ENCODE results near the gene CHMP1B.

CHMP1B gene

GRCh38 chr18:11872479-11873136, 21.4 kb downstream of the CHMP1B start:
- no peaks in the 10 kb centered on the region for H3K79me2 ChIP-seq (ENCODE audit: low read length)
- H4K20me1 ChIP-seq (ENCODE audit: insufficient read depth, low read length), result no peaks in the 10 kb centered on the region
- H3K27me3 ChIP-seq (ENCODE audit: low read depth, low read length), result no peaks in the 10 kb centered on the region
- no peaks in the 10 kb centered on the region for H3K9me3 ChIP-seq (ENCODE audit: insufficient read depth, low read length)
- no peak overlapping the region for H3K9ac ChIP-seq (ENCODE audit: low read length)
- H3K27ac ChIP-seq (ENCODE audit: low read length), result no peak overlapping the region
- H2AFZ ChIP-seq (ENCODE audit: low read depth, low read length), result no peak overlapping the region
- H3K4me3 ChIP-seq (ENCODE audit: low read length), result peak overlapping the region; percentile 35
- no peaks in the 10 kb centered on the region for H3K36me3 ChIP-seq (replicated peaks; ENCODE audit: low read depth, low read length)
- no peak for TF ChIP-seq EZH2phosphoT487 (IDR thresholded peaks at IDR 0.05; ENCODE audit: low read depth)
- peak; percentile 76 for TF ChIP-seq CTCF (IDR thresholded peaks at IDR 0.05; ENCODE audit: low read depth, low read length)
- peaks cover 28% of the 10 kb centered on the region for H3K4me1 ChIP-seq (ENCODE audit: low read length)
- peak overlapping the region; percentile 52 for H3K4me2 ChIP-seq (ENCODE audit: low read length)

GRCh38 chr18:11873670-11874340, 22.6 kb downstream of the CHMP1B start:
- H4K20me1 ChIP-seq (ENCODE audit: insufficient read depth, low read length), result no peaks in the 10 kb centered on the region
- no peak for TF ChIP-seq CTCF (IDR thresholded peaks at IDR 0.05; ENCODE audit: low read depth, low read length)
- no peaks in the 10 kb centered on the region for H3K9me3 ChIP-seq (ENCODE audit: insufficient read depth, low read length)
- H2AFZ ChIP-seq (ENCODE audit: low read depth, low read length), result no peak overlapping the region
- peaks cover 20% of the 10 kb centered on the region for H3K4me1 ChIP-seq (ENCODE audit: low read length)
- no peaks in the 10 kb centered on the region for H3K36me3 ChIP-seq (replicated peaks; ENCODE audit: low read depth, low read length)
- no peak overlapping the region for H3K4me2 ChIP-seq (ENCODE audit: low read length)
- H3K79me2 ChIP-seq (ENCODE audit: low read length), result no peaks in the 10 kb centered on the region
- no peak overlapping the region for H3K27ac ChIP-seq (ENCODE audit: low read length)
- no peak overlapping the region for H3K9ac ChIP-seq (ENCODE audit: low read length)
- H3K27me3 ChIP-seq (ENCODE audit: low read depth, low read length), result no peaks in the 10 kb centered on the region
- no peak overlapping the region for H3K4me3 ChIP-seq (ENCODE audit: low read length)

GRCh38 chr18:11874676-11875075, 23.5 kb downstream of the CHMP1B start:
- Histone ChIP-seq H2AFZ (ENCODE audit: low read depth, low read length) (no peak overlapping the region), H4K20me1 (ENCODE audit: insufficient read depth, low read length) (no peaks in the 10 kb centered on the region), H3K4me3 (ENCODE audit: low read length) (no peak overlapping the region), H3K36me3 (replicated peaks; ENCODE audit: low read depth, low read length) (no peaks in the 10 kb centered on the region), H3K79me2 (ENCODE audit: low read length) (no peaks in the 10 kb centered on the region), H3K4me1 (ENCODE audit: low read length) (peaks cover 20% of the 10 kb centered on the region), H3K27me3 (ENCODE audit: low read depth, low read length) (no peaks in the 10 kb centered on the region), H3K4me2 (ENCODE audit: low read length) (no peak overlapping the region), H3K9me3 (ENCODE audit: insufficient read depth, low read length) (no peaks in the 10 kb centered on the region), H3K9ac (ENCODE audit: low read length) (no peak overlapping the region), H3K27ac (ENCODE audit: low read length) (no peak overlapping the region)
- TF ChIP-seq CTCF (IDR thresholded peaks at IDR 0.05; ENCODE audit: low read depth, low read length), result no peak
- TF ChIP-seq EZH2phosphoT487 (IDR thresholded peaks at IDR 0.05; ENCODE audit: low read depth), result no peak

- no peaks in the 10 kb centered on the region for H3K79me2 ChIP-seq (ENCODE audit: low read length)
- H3K4me2 ChIP-seq (ENCODE audit: low read length), result no peak overlapping the region
- H3K4me1 ChIP-seq (ENCODE audit: low read length), result peaks cover 8% of the 10 kb centered on the region
- no peak overlapping the region for H3K4me3 ChIP-seq (ENCODE audit: low read length)
- no peak overlapping the region for H2AFZ ChIP-seq (ENCODE audit: low read depth, low read length)
- no peak overlapping the region for H3K9ac ChIP-seq (ENCODE audit: low read length)
- H3K27me3 ChIP-seq (ENCODE audit: low read depth, low read length), result no peaks in the 10 kb centered on the region
- no peaks in the 10 kb centered on the region for H4K20me1 ChIP-seq (ENCODE audit: insufficient read depth, low read length)
- H3K27ac ChIP-seq (ENCODE audit: low read length), result no peak overlapping the region
- H3K36me3 ChIP-seq (replicated peaks; ENCODE audit: low read depth, low read length), result peaks cover 11% of the 10 kb centered on the region
- H3K9me3 ChIP-seq (ENCODE audit: insufficient read depth, low read length), result no peaks in the 10 kb centered on the region
- TF ChIP-seq CTCF (IDR thresholded peaks at IDR 0.05; ENCODE audit: low read depth, low read length), result no peak
- TF ChIP-seq EZH2phosphoT487 (IDR thresholded peaks at IDR 0.05; ENCODE audit: low read depth), result no peak
Observed at GRCh38 chr18:11877497-11878135, 26.4 kb downstream of the CHMP1B start.
